ENCODE measurements around the gene MAP4K5. TPM values are rescaled to one million over a fixed set of nuclear protein-coding genes. Genes with fewer than 3 reads are reported as not detected.

The MAP4K5 gene
- polyA plus RNA-seq, 1 donor (not counting 4 experiments of a cell fraction or from before 2014, with no cell fraction given) = 25.8 TPM

- dilution Hi-C loops (cut with MboI; ENCODE audit: extremely low pct_ligation_motif_present, low sequenced_read_pairs) = no loop called here
- H3K4me1 ChIP-seq (ENCODE audit: control insufficient read depth, extremely low read depth, insufficient read depth, low read length) = no peaks in the 10 kb centered on the region
- no peak overlapping the region for H3K27ac ChIP-seq (ENCODE audit: control insufficient read depth, insufficient read depth, low read length)
- H4K20me1 ChIP-seq (ENCODE audit: control insufficient read depth, extremely low read depth, insufficient read depth, low read length) = no peaks in the 10 kb centered on the region
- no peak overlapping the region for H3K9ac ChIP-seq (ENCODE audit: control insufficient read depth, extremely low read depth, insufficient read depth, low read length)
- DNase-seq (ENCODE audit: low read depth, low spot score) = no peak
- no peaks in the 10 kb centered on the region for H3K79me2 ChIP-seq (ENCODE audit: control insufficient read depth, insufficient read depth, low read length)
- no peaks in the 10 kb centered on the region for H3K9me1 ChIP-seq (ENCODE audit: control insufficient read depth, extremely low read depth, insufficient read depth, low read length)
- no peaks in the 10 kb centered on the region for H3K9me3 ChIP-seq (ENCODE audit: control insufficient read depth, low read depth, low read length)
- TF ChIP-seq, protein P1, sequence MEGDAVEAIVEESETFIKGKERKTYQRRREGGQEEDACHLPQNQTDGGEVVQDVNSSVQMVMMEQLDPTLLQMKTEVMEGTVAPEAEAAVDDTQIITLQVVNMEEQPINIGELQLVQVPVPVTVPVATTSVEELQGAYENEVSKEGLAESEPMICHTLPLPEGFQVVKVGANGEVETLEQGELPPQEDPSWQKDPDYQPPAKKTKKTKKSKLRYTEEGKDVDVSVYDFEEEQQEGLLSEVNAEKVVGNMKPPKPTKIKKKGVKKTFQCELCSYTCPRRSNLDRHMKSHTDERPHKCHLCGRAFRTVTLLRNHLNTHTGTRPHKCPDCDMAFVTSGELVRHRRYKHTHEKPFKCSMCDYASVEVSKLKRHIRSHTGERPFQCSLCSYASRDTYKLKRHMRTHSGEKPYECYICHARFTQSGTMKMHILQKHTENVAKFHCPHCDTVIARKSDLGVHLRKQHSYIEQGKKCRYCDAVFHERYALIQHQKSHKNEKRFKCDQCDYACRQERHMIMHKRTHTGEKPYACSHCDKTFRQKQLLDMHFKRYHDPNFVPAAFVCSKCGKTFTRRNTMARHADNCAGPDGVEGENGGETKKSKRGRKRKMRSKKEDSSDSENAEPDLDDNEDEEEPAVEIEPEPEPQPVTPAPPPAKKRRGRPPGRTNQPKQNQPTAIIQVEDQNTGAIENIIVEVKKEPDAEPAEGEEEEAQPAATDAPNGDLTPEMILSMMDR (optimal IDR thresholded peaks at IDR 0.05 in 1 of 3, IDR thresholded peaks at IDR 0.05 in 1 of 3, conservative IDR thresholded peaks at IDR 0.05 in 1 of 3; ENCODE audit: extremely low read depth in 1 of 3, insufficient read depth in 2 of 3, low read length in 3 of 3) = no peak
- TF ChIP-seq EZH2 (IDR thresholded peaks at IDR 0.05; ENCODE audit: low read length) = no peak
- H3K4me3 ChIP-seq (ENCODE audit: control insufficient read depth in 2 of 3, extremely low read depth in 1 of 3, insufficient read depth in 2 of 3, low read depth in 1 of 3, low read length in 3 of 3) = no peak overlapping the region
- no peak for FAIRE-seq
- H3K36me3 ChIP-seq (ENCODE audit: control insufficient read depth in 2 of 2, extremely low read depth in 1 of 2, insufficient read depth in 2 of 2, low read length in 2 of 2) = peaks cover 6 to 8% of the 10 kb centered on the region in 2 experiments
- H3K27me3 ChIP-seq (ENCODE audit: control insufficient read depth, extremely low read depth, insufficient read depth, low read length) = no peaks in the 10 kb centered on the region
- H2AFZ ChIP-seq (ENCODE audit: control insufficient read depth, low read length) = no peak overlapping the region
- no peak overlapping the region for H3K4me2 ChIP-seq (ENCODE audit: control insufficient read depth, extremely low read depth, insufficient read depth, low read depth, low read length)
Measured at GRCh38 chr14:50423529-50423928, 108.8 kb downstream of the MAP4K5 start.

DNA sequence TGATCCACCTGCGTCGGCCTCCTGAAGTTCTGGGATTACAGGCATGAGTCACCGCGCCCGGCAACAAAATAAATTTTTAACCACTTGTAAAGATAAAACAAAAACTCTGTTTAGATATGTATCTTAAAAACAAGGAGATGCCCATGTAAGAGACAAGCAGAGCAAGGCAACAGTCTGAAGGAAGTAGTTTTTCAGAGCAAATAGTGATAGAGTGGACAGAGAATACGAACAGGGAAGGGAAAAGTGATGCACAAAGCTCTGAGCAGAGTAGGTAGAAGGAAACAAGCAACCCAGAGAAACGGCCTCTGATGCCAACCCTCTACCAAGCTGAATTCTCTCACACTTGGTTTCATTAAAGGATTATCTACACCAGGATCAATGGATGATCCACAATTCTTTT, 110.9 kb downstream of the MAP4K5 start:
- dilution Hi-C loops (cut with MboI; ENCODE audit: extremely low pct_ligation_motif_present, low sequenced_read_pairs) = no loop called here
- no peaks in the 10 kb centered on the region for H4K20me1 ChIP-seq (ENCODE audit: control insufficient read depth, extremely low read depth, insufficient read depth, low read length)
- H3K79me2 ChIP-seq (ENCODE audit: control insufficient read depth, insufficient read depth, low read length) = no peaks in the 10 kb centered on the region
- no peak overlapping the region for H2AFZ ChIP-seq (ENCODE audit: control insufficient read depth, low read length)
- no peaks in the 10 kb centered on the region for H3K9me1 ChIP-seq (ENCODE audit: control insufficient read depth, extremely low read depth, insufficient read depth, low read length)
- no peak overlapping the region for H3K9ac ChIP-seq (ENCODE audit: control insufficient read depth, extremely low read depth, insufficient read depth, low read length)
- no peaks in the 10 kb centered on the region for H3K9me3 ChIP-seq (ENCODE audit: control insufficient read depth, low read depth, low read length)
- TF ChIP-seq, protein P1 (optimal IDR thresholded peaks at IDR 0.05 in 1 of 3, IDR thresholded peaks at IDR 0.05 in 1 of 3, conservative IDR thresholded peaks at IDR 0.05 in 1 of 3; ENCODE audit: extremely low read depth in 1 of 3, insufficient read depth in 2 of 3, low read length in 3 of 3) = no peak
- no peak for TF ChIP-seq EZH2 (IDR thresholded peaks at IDR 0.05; ENCODE audit: low read length)
- H3K4me2 ChIP-seq (ENCODE audit: control insufficient read depth, extremely low read depth, insufficient read depth, low read depth, low read length) = no peak overlapping the region
- no peaks in the 10 kb centered on the region for H3K27me3 ChIP-seq (ENCODE audit: control insufficient read depth, extremely low read depth, insufficient read depth, low read length)
- peaks cover 10 to 12% of the 10 kb centered on the region in 2 experiments for H3K36me3 ChIP-seq (ENCODE audit: control insufficient read depth in 2 of 2, extremely low read depth in 1 of 2, insufficient read depth in 2 of 2, low read length in 2 of 2)
- H3K4me1 ChIP-seq (ENCODE audit: control insufficient read depth, extremely low read depth, insufficient read depth, low read length) = no peaks in the 10 kb centered on the region
- no peak overlapping the region for H3K27ac ChIP-seq (ENCODE audit: control insufficient read depth, insufficient read depth, low read length)
- FAIRE-seq = no peak
- DNase-seq (ENCODE audit: low read depth, low spot score) = no peak
- no peak overlapping the region for H3K4me3 ChIP-seq (ENCODE audit: control insufficient read depth in 2 of 3, extremely low read depth in 1 of 3, insufficient read depth in 2 of 3, low read depth in 1 of 3, low read length in 3 of 3)

Measured in keratinocyte (primary cell).